Hepatocyte (in vitro differentiated cells): ENCODE measurements around the gene DIS3L2. TPM values are rescaled to one million over a fixed set of nuclear protein-coding genes. Genes with fewer than 3 reads are reported as not detected.

Source experiments
- DNase-seq: peaks from one replicate; pipeline ENCODE4 v3.0.0-alpha.2; 2016; ENCODE audit warnings: low spot score
- H2AFZ ChIP-seq: fragments of 200-600 bp; sonication (generic); 2 replicates; pipeline ENCODE4 v1.6.0; 2016; ENCODE audit warnings: antibody characterized with exemption, mild to moderate bottlenecking
- H3K27ac ChIP-seq: fragments of 200-600 bp; sonication (generic); 2 replicates; pipeline ENCODE4 v1.5.1; 2016; ENCODE audit warnings: mild to moderate bottlenecking
- H3K27me3 ChIP-seq: fragments of 200-600 bp; sonication (generic); 2 replicates; pipeline ENCODE4 v1.6.1; 2016
- H3K36me3 ChIP-seq: fragments of 200-600 bp; sonication (generic); replicated peaks from 2 replicates; pipeline ENCODE4 v1.5.1; 2016; ENCODE audit warnings: low read depth; ENCODE audit not compliant: insufficient read depth
- H3K4me1 ChIP-seq: fragments of 200-600 bp; sonication (generic); 2 replicates; pipeline ENCODE4 v1.5.1; 2016; ENCODE audit warnings: mild to moderate bottlenecking, moderate library complexity; ENCODE audit not compliant: insufficient read depth
- H3K4me2 ChIP-seq: fragments of 200-600 bp; sonication (generic); 2 replicates; pipeline ENCODE4 v1.6.0; 2016
- H3K4me3 ChIP-seq: fragments of 200-600 bp; sonication (generic); 2 replicates; pipeline ENCODE4 v1.5.1; 2016; ENCODE audit warnings: mild to moderate bottlenecking
- H3K79me2 ChIP-seq: fragments of 200-600 bp; sonication (generic); 2 replicates; pipeline ENCODE4 v1.6.0; 2017; ENCODE audit warnings: mild to moderate bottlenecking
- H3K9me2 ChIP-seq: fragments of 200-600 bp; sonication (generic); replicated peaks from 2 replicates; pipeline ENCODE4 v1.6.0; 2017; ENCODE audit warnings: mild to moderate bottlenecking; ENCODE audit not compliant: insufficient read depth
- H3K9me3 ChIP-seq: fragments of 200-600 bp; sonication (generic); 2 replicates; pipeline ENCODE4 v1.5.1; 2016; ENCODE audit warnings: low read depth, mild to moderate bottlenecking
- H4K20me1 ChIP-seq: fragments of 200-600 bp; sonication (generic); 2 replicates; pipeline ENCODE4 v1.6.0; 2016; ENCODE audit warnings: mild to moderate bottlenecking; ENCODE audit not compliant: insufficient read depth, poor library complexity, severe bottlenecking
- CTCF ChIP-seq: fragments of 200-600 bp; sonication (generic); IDR thresholded peaks from 2 replicates; pipeline ENCODE4 v1.5.1; 2016; ENCODE audit warnings: antibody characterized with exemption, mild to moderate bottlenecking; ENCODE audit not compliant: poor library complexity
- EZH2 ChIP-seq: fragments of 200-600 bp; sonication (generic); IDR thresholded peaks from 2 replicates; pipeline ENCODE4 v1.6.1; 2016; ENCODE audit warnings: antibody characterized with exemption, mild to moderate bottlenecking, borderline replicate concordance
- EZH2phosphoT487 ChIP-seq: fragments of 200-600 bp; sonication (generic); IDR thresholded peaks from one replicate; pipeline ENCODE4 v1.6.1; 2018; ENCODE audit warnings: antibody characterized with exemption, mild to moderate bottlenecking, low read depth, moderate library complexity; ENCODE audit not compliant: unreplicated experiment, severe bottlenecking
- WGBS: methylation state at CpG from one replicate; pipeline ENCODE4 v1.1.6; 2016; ENCODE audit warnings: low lambda C conversion rate; ENCODE audit errors: missing lambda C conversion rate; 5-methylcytosine and 5-hydroxymethylcytosine counted together
- polyA plus RNA-seq: library from polyadenylated mRNA; unstranded; fragments of >200 nt; fragmentation: Nextera tagmentation; extraction: Ambion mirVana; gene quantifications from 2 replicates; pipeline ENCODE4 v1.2.1, GENCODE V29; 2016
- total RNA-seq: library from RNA; depleted of rRNA; stranded (reverse); fragments of >200 nt; gene quantifications from 2 replicates; pipeline ENCODE4 v1.2.3, GENCODE V29; 2014

DIS3L2 gene
- total and polyA plus RNA-seq, 2 experiments from 2014 or later, result 19.5 to 20.0 TPM

- no peak overlapping the region for H3K4me2 ChIP-seq
- H3K9me2 ChIP-seq, result no peaks in the 10 kb centered on the region
- no peak for TF ChIP-seq EZH2
- no peak for TF ChIP-seq CTCF
- TF ChIP-seq EZH2phosphoT487, result no peak
- 82% methylated on average over 2 of the region's 2 CpGs for WGBS
- H3K79me2 ChIP-seq, result no peaks in the 10 kb centered on the region
- no peaks in the 10 kb centered on the region for H3K27me3 ChIP-seq
- no peaks in the 10 kb centered on the region for H3K36me3 ChIP-seq
- DNase-seq, result no peak
- no peaks in the 10 kb centered on the region for H3K4me1 ChIP-seq
- no peak overlapping the region for H3K4me3 ChIP-seq
- H3K27ac ChIP-seq, result no peak overlapping the region
- no peak overlapping the region for H2AFZ ChIP-seq
- H4K20me1 ChIP-seq, result no peaks in the 10 kb centered on the region
- H3K9me3 ChIP-seq, result no peaks in the 10 kb centered on the region
Measured at GRCh38 chr2:232213176-232213575, 251.7 kb downstream of the DIS3L2 start.

GRCh38 chr2:232214053-232214452, 252.5 kb downstream of the DIS3L2 start:
- Histone ChIP-seq H3K4me3 (no peak overlapping the region), H3K9me2 (no peaks in the 10 kb centered on the region), H4K20me1 (no peaks in the 10 kb centered on the region), H3K36me3 (no peaks in the 10 kb centered on the region), H2AFZ (no peak overlapping the region), H3K9me3 (no peaks in the 10 kb centered on the region), H3K4me2 (no peak overlapping the region), H3K27me3 (no peaks in the 10 kb centered on the region), H3K27ac (no peak overlapping the region), H3K79me2 (no peaks in the 10 kb centered on the region), H3K4me1 (no peaks in the 10 kb centered on the region)
- DNase-seq, result no peak
- 78% methylated on average over 5 of the region's 5 CpGs for WGBS
- TF ChIP-seq EZH2 (no peak), CTCF (no peak), EZH2phosphoT487 (no peak)

- Histone ChIP-seq H3K9me3 (no peaks in the 10 kb centered on the region), H4K20me1 (no peaks in the 10 kb centered on the region), H3K36me3 (no peaks in the 10 kb centered on the region), H3K79me2 (no peaks in the 10 kb centered on the region), H3K4me3 (no peak overlapping the region), H3K4me1 (no peaks in the 10 kb centered on the region), H3K27me3 (no peaks in the 10 kb centered on the region), H3K9me2 (no peaks in the 10 kb centered on the region), H3K27ac (no peak overlapping the region), H3K4me2 (no peak overlapping the region), H2AFZ (no peak overlapping the region)
- no peak for TF ChIP-seq EZH2phosphoT487
- no peak for TF ChIP-seq CTCF
- TF ChIP-seq EZH2, result no peak
- WGBS, result 81% methylated on average over 3 of the region's 3 CpGs
- no peak for DNase-seq
Measured at GRCh38 chr2:232216028-232216427, 254.5 kb downstream of the DIS3L2 start.
